DOHH2 (cell line): ENCODE data around the gene MED12.

Source experiments
- H3F3A ChIP-seq: fragments of 200-600 bp; sonication (generic), shearing (Covaris generic); 2 replicates; pipeline ENCODE4 v1.6.0; 2016; ENCODE audit warnings: antibody characterized with exemption, mild to moderate bottlenecking; ENCODE audit not compliant: control insufficient read depth, insufficient read depth
- H3K27ac ChIP-seq: fragments of 200-600 bp; sonication (generic); 2 replicates; pipeline ENCODE4 v1.5.1; 2014; ENCODE audit warnings: low read depth, mild to moderate bottlenecking, low read length, moderate library complexity
- H3K27me3 ChIP-seq: fragments of 200-600 bp; sonication (generic); 2 replicates; pipeline ENCODE4 v1.6.1; 2014; ENCODE audit warnings: mild to moderate bottlenecking, low read length, mixed read lengths; ENCODE audit not compliant: control insufficient read depth
- H3K36me3 ChIP-seq: fragments of 200-600 bp; sonication (generic); 2 replicates; pipeline ENCODE4 v1.6.1; 2014; ENCODE audit warnings: mild to moderate bottlenecking, low read length, moderate library complexity, mixed read lengths; ENCODE audit not compliant: control insufficient read depth
- H3K4me1 ChIP-seq: fragments of 200-600 bp; sonication (generic); 2 replicates; pipeline ENCODE4 v1.6.1; 2014; ENCODE audit warnings: mild to moderate bottlenecking, low read length, mixed read lengths; ENCODE audit not compliant: control insufficient read depth
- H3K4me2 ChIP-seq: fragments of 200-600 bp; sonication (generic); 2 replicates; pipeline ENCODE4 v1.6.0; 2014; ENCODE audit warnings: mild to moderate bottlenecking, low read length, moderate library complexity
- H3K4me3 ChIP-seq: fragments of 200-600 bp; sonication (generic); 2 replicates; pipeline ENCODE4 v1.5.1; 2014; ENCODE audit warnings: mild to moderate bottlenecking, low read length, mixed read lengths
- H3K79me2 ChIP-seq: fragments of 200-600 bp; sonication (generic); 2 replicates; pipeline ENCODE4 v1.6.1; 2014; ENCODE audit warnings: mild to moderate bottlenecking, low read length, mixed read lengths; ENCODE audit not compliant: control insufficient read depth
- H3K9me2 ChIP-seq: fragments of 200-600 bp; sonication (generic); replicated peaks from 2 replicates; pipeline ENCODE4 v1.6.1; 2014; ENCODE audit warnings: mild to moderate bottlenecking, low read length, mixed read lengths; ENCODE audit not compliant: control insufficient read depth
- H3K9me3 ChIP-seq: fragments of 200-600 bp; sonication (generic); 2 replicates; pipeline ENCODE4 v1.6.1; 2014; ENCODE audit warnings: antibody characterized with exemption, low read length, mixed read lengths; ENCODE audit not compliant: control insufficient read depth, insufficient read depth
- H4K20me1 ChIP-seq: fragments of 200-600 bp; sonication (generic); 2 replicates; pipeline ENCODE4 v1.6.0; 2014; ENCODE audit warnings: low read depth, mild to moderate bottlenecking, antibody characterized with exemption, low read length, moderate library complexity; ENCODE audit not compliant: control insufficient read depth, insufficient read depth
- CTCF ChIP-seq: fragments of 200-600 bp; sonication (generic); IDR thresholded peaks from one replicate; pipeline ENCODE4 v1.5.1; 2014; ENCODE audit warnings: antibody characterized with exemption, mild to moderate bottlenecking, low read depth, low read length; ENCODE audit not compliant: poor library complexity, severe bottlenecking
- EZH2phosphoT487 ChIP-seq: fragments of 200-600 bp; sonication (generic); IDR thresholded peaks from 2 replicates; pipeline ENCODE4 v1.6.1; 2017; ENCODE audit warnings: borderline replicate concordance, mild to moderate bottlenecking, antibody characterized with exemption, low read length, moderate library complexity, mixed read lengths

MED12 gene

GRCh38 chrX:71174795-71175194 is 56.4 kb downstream of the MED12 start:
- Histone ChIP-seq H3K4me2 (no peak overlapping the region), H4K20me1 (no peaks in the 10 kb centered on the region), H3K79me2 (no peaks in the 10 kb centered on the region), H3F3A (0 out of 2 replicates have a peak, but pooled peaks cover 2% of the 10 kb centered on the region), H3K27ac (no peak overlapping the region), H3K27me3 (no peaks in the 10 kb centered on the region), H3K9me2 (no peaks in the 10 kb centered on the region), H3K36me3 (no peaks in the 10 kb centered on the region), H3K4me1 (peaks cover 5% of the 10 kb centered on the region), H3K4me3 (no peak overlapping the region), H3K9me3 (no peaks in the 10 kb centered on the region)
- TF ChIP-seq EZH2phosphoT487 = no peak
- no peak for TF ChIP-seq CTCF

- Histone ChIP-seq H3K4me1 (peaks cover 9% of the 10 kb centered on the region), H3K79me2 (no peaks in the 10 kb centered on the region), H3K36me3 (no peaks in the 10 kb centered on the region), H3K27me3 (no peaks in the 10 kb centered on the region), H4K20me1 (no peaks in the 10 kb centered on the region), H3K9me2 (no peaks in the 10 kb centered on the region), H3K4me3 (no peak overlapping the region), H3K27ac (no peak overlapping the region), H3K9me3 (no peaks in the 10 kb centered on the region), H3F3A (peaks cover 2% of the 10 kb centered on the region; the same call in 1 of the 2 replicates), H3K4me2 (no peak overlapping the region)
- TF ChIP-seq CTCF = no peak
- no peak for TF ChIP-seq EZH2phosphoT487
These were observed 57.1 kb downstream of the MED12 start for GRCh38 chrX:71175531-71175930.

GRCh38 chrX:71177327-71177726 is 58.9 kb downstream of the MED12 start:
- Histone ChIP-seq H3K36me3 (no peaks in the 10 kb centered on the region), H3K79me2 (no peaks in the 10 kb centered on the region), H3K27me3 (no peaks in the 10 kb centered on the region), H3K4me2 (no peak overlapping the region), H4K20me1 (no peaks in the 10 kb centered on the region), H3K4me3 (no peak overlapping the region), H3K27ac (no peak overlapping the region), H3K9me2 (no peaks in the 10 kb centered on the region), H3K9me3 (no peaks in the 10 kb centered on the region), H3F3A (peaks cover 2% of the 10 kb centered on the region; the same call in 1 of the 2 replicates), H3K4me1 (peaks cover 19% of the 10 kb centered on the region)
- TF ChIP-seq CTCF (no peak), EZH2phosphoT487 (no peak)
